HEK293T (cell line): ENCODE results near the gene ZNF330.
"Not testable (repeated sequence)": the region's sequence is repeated elsewhere in the genome, so short reads cannot be mapped to it uniquely, and the experiment has no call there.

Experiments used
- CTCF ChIA-PET: fragments of 350-600 bp; formaldehyde crosslinking; extraction: SDS; loops from one replicate; lab custom pipeline; 2021; ENCODE audit warnings: antibody characterized with exemption, inconsistent platforms; lab: Yijun Ruan, JAX
- POLR2A ChIA-PET: fragments of 350-600 bp; formaldehyde crosslinking; extraction: SDS; loops from one replicate; lab custom pipeline; 2020; ENCODE audit warnings: antibody characterized with exemption, inconsistent platforms; lab: Yijun Ruan, JAX
- DNase-seq: peaks from one replicate; pipeline ENCODE4 v3.0.0; 2012; ENCODE audit warnings: mixed read lengths; ENCODE audit errors: extremely low spot score
- ARNT ChIP-seq: fragments of 450-650 bp; IDR thresholded peaks from 2 replicates; pipeline ENCODE4 v1.6.1; 2017; ENCODE audit warnings: mild to moderate bottlenecking
- BHLHE40 ChIP-seq: fragments of 450-650 bp; IDR thresholded peaks from 2 replicates; pipeline ENCODE4 v1.6.1; 2016; ENCODE audit warnings: mild to moderate bottlenecking, moderate library complexity, borderline replicate concordance
- CTBP1 ChIP-seq: fragments of 450-650 bp; IDR thresholded peaks from 2 replicates; pipeline ENCODE4 v1.6.1; 2016; ENCODE audit warnings: borderline replicate concordance
- ELF4 ChIP-seq: fragments of 450-650 bp; IDR thresholded peaks from 2 replicates; pipeline ENCODE4 v1.6.1; 2017; ENCODE audit warnings: antibody characterized with exemption
- FOXA1 ChIP-seq: fragments of 450-650 bp; IDR thresholded peaks from 2 replicates; pipeline ENCODE4 v1.6.1; 2016; ENCODE audit warnings: mild to moderate bottlenecking
- FOXK2 ChIP-seq: fragments of 450-650 bp; IDR thresholded peaks from 2 replicates; pipeline ENCODE4 v1.6.1; 2016; ENCODE audit warnings: mild to moderate bottlenecking
- FOXM1 ChIP-seq: fragments of 450-650 bp; IDR thresholded peaks from 2 replicates; pipeline ENCODE4 v1.6.1; 2017; ENCODE audit warnings: mild to moderate bottlenecking, borderline replicate concordance
- HDGF ChIP-seq: fragments of 450-650 bp; IDR thresholded peaks from 2 replicates; pipeline ENCODE4 v1.6.1; 2017; ENCODE audit warnings: antibody characterized with exemption, borderline replicate concordance
- L3MBTL2 ChIP-seq: fragments of 450-650 bp; conservative IDR thresholded peaks from 2 replicates; pipeline ENCODE4 v1.6.1; 2016; ENCODE audit warnings: mild to moderate bottlenecking
- LEF1 ChIP-seq: fragments of 450-650 bp; IDR thresholded peaks from 2 replicates; pipeline ENCODE4 v1.6.1; 2017; ENCODE audit warnings: mild to moderate bottlenecking, borderline replicate concordance
- NFRKB ChIP-seq: fragments of 450-650 bp; IDR thresholded peaks from 2 replicates; pipeline ENCODE4 v1.6.1; 2016; ENCODE audit warnings: mild to moderate bottlenecking, moderate library complexity
- PKNOX1 ChIP-seq: fragments of 450-650 bp; IDR thresholded peaks from 2 replicates; pipeline ENCODE4 v1.6.1; 2016
- SP1 ChIP-seq: fragments of 450-650 bp; IDR thresholded peaks from 2 replicates; pipeline ENCODE4 v1.6.1; 2017
- SUZ12 ChIP-seq: fragments of 450-650 bp; IDR thresholded peaks from 2 replicates; pipeline ENCODE4 v1.6.1; 2016; ENCODE audit warnings: mild to moderate bottlenecking
- TARDBP ChIP-seq: fragments of 450-650 bp; IDR thresholded peaks from 2 replicates; pipeline ENCODE4 v1.6.1; 2016
- ZNF384 ChIP-seq: fragments of 450-650 bp; IDR thresholded peaks from 2 replicates; pipeline ENCODE4 v1.6.1; 2016

Gene ZNF330

GRCh38 chr4:141213550-141213991 lies 7.1 kb upstream of the ZNF330 start:
- CTCF ChIA-PET = no interaction called here
- TF ChIP-seq SUZ12 (no peak), FOXK2 (no peak), ELF4 (no peak), ZNF384 (no peak), ARNT (no peak), NFRKB (no peak), BHLHE40 (no peak), CTBP1 (no peak), LEF1 (no peak), FOXA1 (no peak)
- POLR2A ChIA-PET = no interaction called here
- no peak for DNase-seq

DNA sequence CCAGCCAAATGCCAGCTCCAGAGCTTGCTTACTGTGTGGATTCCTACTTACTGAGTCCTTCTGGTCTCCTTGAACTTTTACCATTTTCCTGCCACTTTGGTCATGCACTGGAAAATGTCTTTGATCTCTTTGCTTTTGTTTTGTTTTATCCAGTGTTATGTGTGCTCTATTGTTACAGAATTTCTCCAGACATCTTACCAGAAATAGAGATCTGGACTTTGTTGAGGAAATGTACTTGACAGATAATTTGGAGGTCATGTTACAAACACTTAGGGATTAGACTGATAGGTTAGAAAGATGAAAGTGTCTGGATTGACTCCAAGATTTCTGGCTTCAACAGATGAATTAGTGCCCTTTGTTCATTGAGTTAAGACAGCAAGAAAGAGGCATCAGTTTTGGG lies 5.7 kb upstream of the ZNF330 start:
- ChIA-PET CTCF (no interaction called here), POLR2A (no interaction called here)
- DNase-seq = no peak
- no peak for TF ChIP-seq NFRKB
- TF ChIP-seq CTBP1 = no peak
- no peak for TF ChIP-seq L3MBTL2
- no peak for TF ChIP-seq ARNT
- no peak for TF ChIP-seq ZNF384
- TF ChIP-seq SP1 = no peak
- TF ChIP-seq PKNOX1 = no peak
- TF ChIP-seq BHLHE40 = no peak
- TF ChIP-seq LEF1 = no peak
- no peak for TF ChIP-seq TARDBP
- no peak for TF ChIP-seq FOXA1
- no peak for TF ChIP-seq FOXK2
- TF ChIP-seq ELF4 = no peak
- no peak for TF ChIP-seq HDGF
- TF ChIP-seq FOXM1 = no peak
- no peak for TF ChIP-seq SUZ12

- CTCF ChIA-PET = no interaction called here
- TF ChIP-seq ZNF384 = no peak
These were observed 4.5 kb upstream of the ZNF330 start for GRCh38 chr4:141216002-141216761.

GRCh38 chr4:141220271-141220670 lies 424 bp upstream of the ZNF330 start:
- TF ChIP-seq FOXK2 (no peak), FOXA1 (no peak), BHLHE40 (no peak), NFRKB (no peak), ELF4 (no peak), ZNF384 (no peak), SP1 (no peak), ARNT (no peak), L3MBTL2 (no peak), SUZ12 (no peak), CTBP1 (no peak), FOXM1 (no peak), LEF1 (no peak), HDGF (no peak), TARDBP (no peak)
- CTCF ChIA-PET = no interaction called here
- no peak for DNase-seq
- POLR2A ChIA-PET = no interaction called here

More at GRCh38 chr4:141216002-141216761, 4.5 kb upstream of the ZNF330 start:
- no peak for DNase-seq
- POLR2A ChIA-PET = no interaction called here

DNA sequence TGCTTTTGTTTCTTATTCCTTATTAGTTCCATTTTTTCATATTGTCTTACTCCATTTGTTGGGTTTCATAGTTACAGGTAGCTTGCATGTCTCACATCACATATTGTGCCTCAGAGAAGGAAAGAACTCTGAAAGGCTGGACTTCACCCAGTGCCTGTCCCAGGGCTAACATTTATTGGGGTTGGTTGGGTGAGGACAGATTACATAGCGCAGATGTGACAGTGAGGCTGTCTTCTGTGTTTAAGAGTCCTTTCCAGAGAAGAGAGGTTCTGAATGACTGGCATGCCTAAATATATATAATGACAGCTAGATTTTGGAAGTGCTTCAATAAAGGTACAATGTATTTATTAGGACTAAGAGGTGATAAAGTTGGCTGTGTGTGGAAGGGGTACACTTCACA lies 2.7 kb downstream of the ZNF330 start:
- CTCF ChIA-PET = interaction anchor here (0.5 kb wide), 1 partner anchor 58 kb away, joined by 3 read pairs; no protein-coding TSS in a partner anchor
- no peak for TF ChIP-seq ELF4
- TF ChIP-seq BHLHE40 = no peak
- TF ChIP-seq FOXM1 = no peak
- no peak for TF ChIP-seq FOXK2
- no peak for TF ChIP-seq SUZ12
- no peak for TF ChIP-seq SP1
- TF ChIP-seq ZNF384 = no peak
- no peak for TF ChIP-seq NFRKB
- TF ChIP-seq TARDBP = no peak
- POLR2A ChIA-PET = no interaction called here
- DNase-seq = no peak

- CTCF ChIA-PET, POLR2A ChIA-PET, DNase-seq: not testable (repeated sequence)
These were observed 6.6 kb downstream of the ZNF330 start for GRCh38 chr4:141227280-141227679.

- ChIA-PET POLR2A (no interaction called here), CTCF (no interaction called here)
- TF ChIP-seq TARDBP (no peak), FOXM1 (no peak), NFRKB (no peak), CTBP1 (no peak), L3MBTL2 (no peak), ELF4 (no peak), BHLHE40 (no peak), SUZ12 (no peak), ZNF384 (no peak), FOXK2 (no peak), PKNOX1 (no peak), ARNT (no peak), SP1 (no peak), LEF1 (no peak), HDGF (no peak), FOXA1 (no peak)
- no peak for DNase-seq
These were observed 8.9 kb downstream of the ZNF330 start for GRCh38 chr4:141229408-141230101.
